ENCODE measurements around the gene SCARF1.

DNA sequence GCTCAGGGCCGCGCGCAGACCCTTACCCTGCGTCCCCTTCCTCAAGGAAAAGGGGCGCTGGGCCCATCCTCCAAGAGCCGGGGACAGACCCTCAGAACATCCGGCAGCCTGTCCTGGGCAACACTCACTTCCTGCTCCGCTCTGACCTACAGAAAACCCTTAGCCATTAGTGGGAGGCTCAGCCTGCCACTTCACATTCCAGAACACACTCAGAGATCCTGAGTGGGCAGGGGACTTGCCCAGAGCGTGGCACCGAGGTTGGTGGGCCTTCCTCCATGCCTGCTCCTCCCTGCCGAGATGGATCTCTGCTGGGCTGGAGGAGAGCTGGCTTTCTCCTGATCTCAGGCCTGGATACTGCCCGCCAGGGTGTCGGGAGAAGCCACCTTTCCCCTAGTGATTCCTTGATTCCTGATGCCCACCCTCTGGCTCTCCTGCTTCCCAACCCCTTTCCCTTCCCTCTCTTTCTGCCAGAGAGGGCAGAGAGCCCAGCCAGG is 1.5 kb downstream of the SCARF1 start:
- no peak for TF ChIP-seq YY1 (IDR thresholded peaks at IDR 0.05; ENCODE audit: insufficient read depth, insufficient read length)
- TF ChIP-seq SUZ12 (IDR thresholded peaks at IDR 0.05; ENCODE audit: extremely low read depth, insufficient read depth, insufficient read length) = no peak

Measured in NT2/D1 (cell line).